Urothelium cell line (cell line): ENCODE measurements around the gene CBFA2T3.
A peak's percentile ranks its signal among the peaks of the same experiment; 100 is the strongest.
"Not testable (repeated sequence)": the region's sequence is repeated elsewhere in the genome, so short reads cannot be mapped to it uniquely, and the experiment has no call there.

Source experiments
- DNase-seq: peaks from one replicate; pipeline ENCODE4 v3.0.0; 2011; ENCODE audit warnings: low spot score, mixed read lengths
- FAIRE-seq: peaks from 2 replicates; lab custom pipeline; 2011; peaks lifted over from hg19 to GRCh38; lab: Jason Lieb, UNC

The CBFA2T3 gene

DNA sequence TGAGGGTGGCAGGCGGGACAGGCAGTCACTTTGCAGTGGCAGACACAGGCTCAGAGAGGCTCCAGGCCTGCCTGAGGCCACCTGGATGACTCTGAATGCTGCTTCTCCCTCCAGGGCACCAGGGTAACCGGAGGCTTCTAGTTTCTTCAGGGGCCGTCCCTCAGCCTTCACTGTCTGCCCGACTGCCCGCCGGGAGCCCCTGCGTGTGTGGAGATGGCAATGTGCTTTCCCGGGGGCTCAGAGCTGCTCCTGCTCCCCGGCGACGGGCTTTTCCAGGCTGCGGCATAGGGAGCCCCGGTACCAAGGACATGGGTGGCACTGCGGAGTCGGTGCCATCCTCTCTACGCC lies 51.5 kb downstream of the CBFA2T3 start:
- no peak for DNase-seq
- FAIRE-seq, result no peak

DNA sequence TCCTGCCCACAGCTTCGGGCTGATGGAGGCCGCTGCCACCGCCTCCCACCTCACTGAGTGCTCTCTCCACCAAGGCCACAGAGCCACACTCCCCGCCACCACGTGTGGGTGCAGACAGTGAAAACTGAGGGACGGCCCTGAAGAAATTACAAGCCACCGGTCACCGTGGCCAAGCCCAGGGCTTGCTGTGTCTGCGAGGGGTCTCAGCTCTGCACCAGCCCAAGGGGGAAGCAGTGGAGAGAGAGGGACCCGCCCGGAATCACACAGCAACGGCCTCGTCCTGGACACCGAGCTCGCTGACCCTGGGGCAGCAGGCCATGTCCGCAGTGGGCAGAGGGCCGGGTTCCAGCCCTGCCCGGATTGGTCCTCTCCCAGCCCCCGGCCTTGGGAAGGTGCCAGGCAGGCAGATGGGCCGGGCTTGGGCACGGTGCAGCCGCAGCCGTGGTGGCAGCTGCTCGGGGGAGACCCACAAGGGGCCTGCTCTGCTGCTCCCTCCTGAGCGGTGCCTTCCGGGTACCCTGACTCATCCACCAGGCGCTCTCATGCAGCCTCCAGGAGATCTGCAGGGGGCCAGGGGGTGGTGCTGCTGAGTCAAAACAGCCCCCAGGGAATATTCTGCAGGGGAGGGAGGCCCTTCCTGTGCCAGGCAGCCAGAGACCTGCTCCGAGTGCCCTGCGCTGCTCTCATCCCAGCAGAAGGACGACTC lies 52.0 kb downstream of the CBFA2T3 start:
- DNase-seq (peak; percentile 96), FAIRE-seq (peak; percentile 61)

DNA sequence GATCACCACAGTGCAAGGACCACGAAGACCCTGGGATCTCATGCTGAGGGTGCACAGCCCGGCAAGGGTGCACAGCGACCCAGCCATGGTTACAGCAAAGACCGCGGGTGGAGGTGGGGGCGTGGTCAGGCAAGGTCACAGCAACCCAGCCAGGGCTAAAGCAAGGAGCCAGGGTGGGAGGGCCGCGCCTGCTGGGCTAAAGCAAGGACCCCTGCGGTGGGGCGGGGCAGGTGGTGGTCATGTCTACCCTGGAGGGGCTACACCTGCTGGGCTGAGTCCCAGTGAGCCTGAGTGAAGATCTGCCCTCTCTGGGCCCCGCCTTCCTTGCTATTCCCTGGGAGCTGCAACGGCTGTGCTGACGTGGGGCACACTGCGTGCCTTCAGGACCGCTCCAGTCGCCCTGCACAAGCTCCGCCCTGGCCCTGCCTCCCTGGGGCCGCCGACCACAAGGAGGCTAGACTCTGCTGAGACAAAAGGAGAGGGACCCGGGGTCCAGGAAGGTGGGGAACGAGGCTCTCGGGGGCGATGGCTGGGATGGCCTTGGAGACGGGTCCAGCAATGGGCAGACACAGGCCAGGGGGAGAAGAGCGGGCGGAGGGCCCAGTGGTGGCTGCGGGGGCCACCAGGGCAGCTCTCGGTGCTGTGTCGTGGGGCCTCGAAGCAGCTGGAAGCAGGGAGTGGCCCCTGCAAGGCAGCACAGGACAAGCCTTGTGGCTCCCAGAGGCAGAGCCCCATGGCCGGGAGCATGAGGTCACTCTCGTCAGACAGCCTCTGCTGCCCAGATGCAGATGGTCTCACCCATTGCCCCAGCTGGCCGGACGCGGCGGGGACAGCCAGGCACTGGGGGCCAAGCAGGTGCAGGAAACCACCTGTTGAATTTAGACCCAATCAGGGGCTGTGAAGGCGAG lies 52.8 kb downstream of the CBFA2T3 start:
- DNase-seq (no peak), FAIRE-seq (no peak)

DNA sequence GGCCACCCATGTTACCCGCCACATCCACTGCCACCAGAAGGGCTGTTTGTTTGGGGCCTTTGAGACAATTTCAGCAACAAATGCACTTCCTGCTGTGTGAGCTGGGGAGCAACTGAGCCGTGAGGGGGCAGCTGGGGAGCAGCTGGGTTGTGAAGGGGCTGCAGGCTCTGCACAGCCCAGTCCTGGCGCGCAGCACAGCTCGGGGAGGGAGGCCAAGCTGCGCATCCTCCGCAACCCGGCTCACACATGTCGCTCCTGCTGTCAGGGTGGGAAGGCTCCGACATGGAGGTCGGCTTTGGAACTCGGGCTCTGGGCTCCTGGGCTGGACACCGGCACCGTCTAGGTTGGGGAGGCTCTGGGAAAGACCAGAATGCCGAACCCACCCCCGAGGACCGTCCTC lies 53.6 kb downstream of the CBFA2T3 start:
- DNase-seq, result no peak
- peak; percentile 40 for FAIRE-seq

DNA sequence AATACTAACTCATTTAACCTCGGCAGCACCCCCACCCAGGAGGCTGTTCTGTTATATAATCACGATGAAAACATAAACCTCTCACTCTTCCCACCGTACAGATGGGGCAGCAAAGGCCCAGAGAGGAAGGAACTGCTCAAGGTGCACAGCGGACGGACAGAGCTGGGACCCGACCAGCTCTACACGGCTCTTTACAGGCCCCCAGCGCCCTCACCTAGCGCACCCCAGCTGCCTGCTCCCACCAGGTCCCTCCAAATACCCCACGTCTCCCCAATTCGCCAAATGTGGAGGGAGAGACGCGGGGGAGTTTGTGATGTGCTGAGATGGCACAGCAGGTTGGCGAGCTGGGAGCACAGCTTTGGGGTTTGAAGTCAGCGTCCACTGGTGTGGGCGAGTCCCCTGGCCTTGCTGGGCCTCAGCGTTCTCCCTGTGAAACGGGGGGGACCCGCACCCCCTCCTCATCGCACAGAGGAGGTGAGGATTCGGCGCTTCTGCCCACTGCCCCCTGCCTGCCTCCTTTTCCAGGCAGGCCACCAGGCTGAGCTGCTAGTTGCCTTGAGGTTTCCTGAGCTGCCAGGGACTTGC lies 54.1 kb downstream of the CBFA2T3 start:
- DNase-seq (no peak), FAIRE-seq (no peak)

DNA sequence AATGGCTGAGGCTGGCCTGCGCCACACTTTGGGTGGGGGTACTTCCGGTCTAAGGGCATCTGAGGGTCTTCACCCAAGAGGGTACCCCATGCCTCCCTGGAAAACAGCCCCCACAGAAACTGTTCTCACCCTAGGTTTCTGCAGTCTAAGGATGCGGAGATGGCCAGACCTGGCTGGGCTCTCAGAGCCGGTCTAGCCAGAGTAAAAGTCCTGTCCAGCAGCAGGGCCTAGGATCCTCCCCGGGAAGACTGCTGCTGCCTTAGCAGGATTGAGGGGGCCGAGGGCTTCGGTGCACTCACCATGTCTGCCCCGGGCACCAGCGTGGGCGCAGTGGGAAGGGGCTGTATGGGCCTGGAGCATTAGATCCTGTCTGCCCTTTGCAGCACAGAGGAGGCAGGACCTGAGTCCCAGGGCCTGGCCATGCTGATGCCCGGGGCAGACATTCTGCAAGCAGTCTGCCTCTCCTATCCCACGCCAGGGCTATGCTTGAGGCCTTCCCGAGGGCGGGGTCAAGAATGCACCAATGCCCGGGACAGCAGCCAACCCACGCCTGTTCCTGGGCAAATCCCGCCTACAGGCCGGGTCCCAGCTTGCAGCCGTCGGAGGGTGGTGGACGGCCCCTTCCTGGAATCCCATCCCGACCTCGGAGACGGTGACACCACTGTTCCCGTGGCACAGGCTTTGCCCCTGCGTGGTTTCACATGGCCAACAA lies 54.7 kb downstream of the CBFA2T3 start:
- DNase-seq (peak; percentile 85), FAIRE-seq (peak; percentile 69)

DNA sequence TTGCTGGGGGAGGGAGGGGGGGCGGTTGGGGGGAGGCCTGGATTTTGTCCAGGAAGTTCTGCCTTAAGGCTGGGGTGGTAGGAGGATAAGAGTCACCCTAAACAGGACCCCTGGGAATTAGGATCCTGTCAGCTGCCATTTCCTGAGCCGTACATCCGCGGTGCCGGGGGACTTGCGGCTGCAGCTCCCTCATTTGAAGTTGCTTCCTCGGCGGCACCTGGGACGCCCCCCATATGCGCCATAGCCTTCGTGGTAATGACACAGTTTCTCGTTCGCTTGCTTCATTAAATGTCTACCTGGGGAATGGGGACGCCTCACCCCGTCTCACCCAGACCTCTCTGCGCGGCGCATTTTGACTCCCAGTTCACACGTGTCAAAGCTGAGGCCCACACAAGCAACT lies 55.4 kb downstream of the CBFA2T3 start:
- FAIRE-seq, result no peak

DNA sequence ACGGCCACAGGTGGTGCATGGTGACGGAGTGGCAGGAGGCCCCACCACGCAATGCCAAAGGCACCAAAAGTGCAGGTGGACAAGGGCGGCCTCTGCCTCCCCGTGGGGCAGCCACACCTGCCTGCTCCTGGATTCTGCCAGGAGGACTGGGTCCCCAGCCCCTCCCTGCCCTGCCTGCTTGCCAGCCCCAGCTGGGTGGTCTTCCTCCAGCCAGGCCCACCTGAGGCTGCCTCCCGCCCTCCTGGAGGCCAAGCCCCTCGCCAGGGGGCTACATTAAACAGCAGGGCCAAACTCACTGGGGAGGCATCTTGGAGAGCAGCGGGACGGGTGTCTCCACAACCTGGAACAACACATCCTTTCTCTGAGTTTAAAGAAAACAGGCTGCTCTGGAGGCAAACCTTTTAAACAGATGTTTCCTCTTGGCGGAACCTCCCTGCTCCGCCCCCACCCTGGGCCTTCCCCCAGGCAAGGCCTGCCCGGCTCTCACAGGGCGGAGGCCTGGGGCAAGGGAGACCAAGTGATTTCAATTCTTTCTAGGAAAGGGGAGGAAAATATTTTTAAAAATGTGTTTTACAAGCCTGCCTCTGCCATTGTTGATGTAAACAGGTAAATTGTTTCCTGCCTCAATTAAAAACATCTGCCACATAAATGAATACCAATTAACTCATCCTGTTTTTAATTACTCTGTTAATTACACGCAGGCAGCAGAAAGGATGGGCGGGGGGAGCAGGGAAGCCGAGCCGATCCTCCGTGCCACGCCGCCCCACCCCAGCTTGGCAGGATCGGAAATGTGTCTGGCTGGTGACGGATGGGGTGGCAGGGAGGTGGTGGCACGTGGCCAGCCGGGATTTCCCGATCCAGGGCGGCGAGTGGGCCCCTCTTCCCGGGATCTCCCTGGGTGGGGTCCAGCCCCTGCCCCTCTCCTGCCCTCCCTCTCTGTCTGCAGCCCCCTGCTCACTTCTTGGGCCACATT lies 56.1 kb downstream of the CBFA2T3 start:
- peak; percentile 36 for DNase-seq
- FAIRE-seq, result peak; percentile 81

More for the DNA sequence above, 55.4 kb downstream of the CBFA2T3 start:
- no peak for DNase-seq

DNA sequence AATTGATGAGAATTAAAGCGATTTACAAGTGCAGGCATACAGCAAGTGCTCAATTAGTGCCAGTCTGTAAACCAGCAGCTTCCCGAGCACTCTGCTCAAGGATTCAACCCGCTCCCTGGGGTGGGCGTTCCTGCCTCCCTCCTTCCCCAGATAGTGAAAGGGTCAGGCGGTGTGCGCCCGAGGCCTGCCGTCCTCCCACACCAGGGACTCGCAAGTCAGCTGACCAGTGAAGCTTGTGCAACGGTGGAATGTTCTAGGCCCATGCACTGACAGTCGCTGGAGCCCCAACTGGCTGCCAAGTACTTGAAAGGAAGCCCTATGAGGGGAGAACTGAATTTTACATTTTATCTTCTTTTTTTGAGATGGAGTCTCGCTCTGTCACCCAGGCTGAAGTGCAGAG lies 57.1 kb downstream of the CBFA2T3 start:
- no peak for FAIRE-seq

DNA sequence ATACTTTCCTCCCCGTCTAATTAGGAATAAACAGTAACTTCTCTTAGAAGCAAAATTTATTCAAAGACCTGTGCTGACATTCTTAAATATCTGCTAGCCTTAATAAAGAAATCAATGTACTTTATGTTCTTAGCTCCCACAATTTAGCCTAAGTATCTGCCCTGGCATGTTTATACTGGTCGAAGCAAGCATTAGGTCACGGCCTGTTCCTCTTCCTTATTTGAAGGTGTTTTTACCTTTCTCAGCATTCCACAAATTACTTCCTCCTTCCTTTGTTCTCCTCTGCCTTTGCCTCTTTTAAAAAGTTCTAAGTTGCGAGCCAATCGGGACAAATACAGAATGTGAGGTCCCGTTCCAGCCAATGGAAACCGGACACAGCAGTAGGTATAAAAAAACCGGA lies 58.1 kb downstream of the CBFA2T3 start:
- DNase-seq, FAIRE-seq: not testable (repeated sequence)

More for the DNA sequence above, 57.1 kb downstream of the CBFA2T3 start:
- no peak for DNase-seq

DNA sequence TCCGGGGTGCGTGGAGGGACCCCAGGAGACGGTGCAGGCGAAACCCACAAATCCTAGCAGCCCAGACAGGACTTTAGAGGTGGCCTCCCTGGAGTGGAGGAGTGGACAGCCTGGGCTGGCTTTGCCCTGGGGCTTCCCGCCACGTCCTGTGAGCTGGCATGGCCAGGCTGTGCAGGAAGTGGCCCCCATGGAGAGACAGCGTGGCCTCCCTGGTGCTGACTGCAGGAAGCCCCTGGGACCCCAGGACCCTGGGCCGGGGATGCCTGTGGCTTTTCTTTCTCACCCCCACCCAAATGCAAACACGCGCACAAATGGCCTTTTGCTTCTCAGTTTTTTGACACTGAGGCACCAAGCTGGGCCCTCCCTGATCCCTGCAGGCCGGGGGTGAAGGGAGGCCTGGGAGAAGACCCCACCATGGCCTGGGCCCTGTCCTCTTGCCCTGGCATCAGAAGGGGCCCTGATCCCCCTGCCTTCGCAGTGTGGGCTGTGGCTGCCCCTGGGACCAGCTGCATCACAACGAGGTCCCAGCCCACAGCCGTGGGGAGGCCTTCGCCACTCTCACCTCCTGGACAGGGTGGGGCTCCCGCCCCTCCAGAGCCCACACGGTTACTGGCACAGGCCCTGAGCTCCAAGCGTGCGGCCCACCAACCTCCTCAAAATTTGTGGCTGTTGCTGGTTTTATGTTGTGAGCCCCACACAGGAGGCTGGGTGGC lies 58.9 kb downstream of the CBFA2T3 start:
- FAIRE-seq, result no peak

DNA sequence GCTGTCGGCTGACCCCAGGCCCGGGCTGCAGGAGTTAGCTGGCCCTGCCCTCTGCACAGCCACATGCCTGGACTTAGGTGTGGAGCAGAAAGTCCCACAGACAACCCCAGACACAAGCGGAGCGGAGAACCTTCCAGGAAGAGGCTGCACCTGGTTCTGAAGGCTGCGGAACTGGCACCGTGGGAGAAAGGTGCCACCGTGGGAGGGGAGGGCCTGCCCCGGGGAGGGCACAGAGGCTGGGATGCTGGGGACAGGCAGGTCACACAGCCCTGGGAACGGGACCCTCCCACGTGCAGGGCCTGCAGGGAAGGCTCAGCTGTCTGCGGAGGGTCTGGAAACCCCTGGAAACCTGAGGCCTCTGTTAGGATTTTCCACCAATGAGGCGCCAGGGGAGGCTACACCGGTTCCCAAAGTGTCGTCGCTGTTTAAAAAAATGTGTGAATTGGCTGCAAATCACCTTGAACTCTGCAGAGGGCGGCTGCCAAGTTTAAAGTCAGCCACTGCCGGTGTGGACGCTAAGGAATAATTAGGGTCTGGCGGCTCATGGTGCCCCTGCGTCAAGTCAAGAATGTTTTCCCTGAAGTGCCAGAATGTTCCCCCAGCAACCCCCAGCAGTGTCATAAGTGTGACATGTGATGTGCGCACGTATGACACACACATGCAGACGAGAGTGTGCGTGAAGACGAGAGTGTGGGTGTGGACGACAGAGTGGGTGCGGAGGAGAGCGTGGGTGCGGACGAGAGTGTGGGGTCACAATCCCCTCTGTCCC lies 59.7 kb downstream of the CBFA2T3 start:
- no peak for DNase-seq
- FAIRE-seq, result no peak

More for the DNA sequence above, 58.9 kb downstream of the CBFA2T3 start:
- DNase-seq, result no peak

DNA sequence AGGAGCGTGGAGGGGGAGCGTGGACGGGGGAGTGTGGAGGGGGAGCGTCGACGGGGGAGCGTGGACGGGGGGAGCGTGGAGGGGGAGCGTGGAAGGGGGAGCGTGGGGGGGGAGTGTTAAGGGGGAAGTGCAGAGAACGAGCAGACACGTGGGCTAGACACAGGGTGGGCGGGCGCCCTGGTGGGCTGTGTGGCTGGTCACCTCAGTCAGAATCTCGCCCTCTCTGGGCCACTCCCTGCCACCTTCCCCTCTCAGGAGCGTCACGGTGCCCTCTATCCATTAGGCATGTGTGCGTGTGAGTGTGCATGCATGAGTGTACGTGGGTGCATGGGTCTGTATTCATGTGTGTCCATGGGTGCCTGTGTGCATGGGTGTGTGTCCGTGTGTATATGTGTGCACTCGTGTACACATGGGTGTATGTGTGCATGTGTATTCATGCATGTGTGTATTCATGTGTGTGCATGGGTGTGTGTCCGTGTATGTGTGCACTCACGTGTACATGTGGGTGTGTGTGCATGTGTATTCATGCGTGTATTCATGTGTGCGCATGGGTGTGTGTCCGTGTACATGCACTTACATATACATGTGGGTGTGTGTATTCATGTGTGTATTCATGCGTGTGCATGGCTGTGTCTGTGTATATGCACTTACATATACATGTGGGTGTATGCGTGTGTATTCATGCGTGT lies 61.2 kb downstream of the CBFA2T3 start:
- peak; percentile 96 for FAIRE-seq
- no peak for DNase-seq

DNA sequence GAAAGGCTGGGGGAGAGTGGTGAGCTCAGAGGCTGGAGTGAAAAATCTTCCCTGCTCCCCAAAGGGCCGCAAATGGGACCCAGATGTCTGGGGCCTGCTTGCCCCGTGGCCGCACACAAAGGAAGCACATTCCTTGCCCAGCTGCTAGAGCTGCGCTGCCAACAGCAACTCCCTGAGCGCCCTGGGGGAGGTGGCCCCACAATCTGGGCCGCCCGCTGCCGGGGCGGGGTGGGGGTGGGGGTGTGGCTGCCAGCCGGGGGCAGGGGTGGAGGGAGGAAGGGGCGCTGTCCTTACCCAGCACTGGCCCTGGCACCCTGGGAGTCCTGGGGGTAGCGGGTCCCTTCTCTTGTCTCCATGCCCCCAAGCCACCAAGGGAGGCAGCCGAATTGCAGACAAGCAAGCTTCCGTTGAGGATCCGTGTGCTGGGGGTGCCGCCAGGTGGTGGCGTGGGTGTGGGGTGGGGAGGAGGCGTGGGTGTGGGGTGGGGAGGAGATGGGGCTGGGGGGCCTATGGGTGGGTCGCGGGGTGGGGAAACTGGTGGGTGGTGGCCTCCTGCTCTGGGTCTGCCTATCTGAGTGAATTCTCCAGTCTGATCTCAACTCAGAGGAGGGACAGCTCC lies 62.1 kb downstream of the CBFA2T3 start:
- no peak for FAIRE-seq
- peak; percentile 57 for DNase-seq

DNA sequence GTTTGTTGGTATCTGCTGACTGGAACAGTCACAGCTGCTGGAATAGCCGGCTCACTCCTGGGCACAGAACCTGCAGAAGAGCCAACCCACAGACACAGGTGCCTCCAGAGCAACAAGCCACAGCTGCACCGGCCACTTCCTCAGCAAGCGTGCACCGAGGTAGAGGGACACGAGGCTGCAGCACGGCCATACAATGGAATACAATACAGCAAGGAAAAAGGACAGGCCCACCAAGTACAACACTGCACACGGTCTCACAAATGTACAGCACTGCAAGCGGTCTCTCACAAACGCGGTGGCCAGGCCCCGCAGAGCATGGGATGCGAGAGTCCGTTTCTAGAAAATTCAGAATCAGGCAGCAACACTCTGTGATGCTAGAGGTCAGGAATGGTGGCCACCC lies 63.1 kb downstream of the CBFA2T3 start:
- no peak for DNase-seq
- FAIRE-seq, result no peak

DNA sequence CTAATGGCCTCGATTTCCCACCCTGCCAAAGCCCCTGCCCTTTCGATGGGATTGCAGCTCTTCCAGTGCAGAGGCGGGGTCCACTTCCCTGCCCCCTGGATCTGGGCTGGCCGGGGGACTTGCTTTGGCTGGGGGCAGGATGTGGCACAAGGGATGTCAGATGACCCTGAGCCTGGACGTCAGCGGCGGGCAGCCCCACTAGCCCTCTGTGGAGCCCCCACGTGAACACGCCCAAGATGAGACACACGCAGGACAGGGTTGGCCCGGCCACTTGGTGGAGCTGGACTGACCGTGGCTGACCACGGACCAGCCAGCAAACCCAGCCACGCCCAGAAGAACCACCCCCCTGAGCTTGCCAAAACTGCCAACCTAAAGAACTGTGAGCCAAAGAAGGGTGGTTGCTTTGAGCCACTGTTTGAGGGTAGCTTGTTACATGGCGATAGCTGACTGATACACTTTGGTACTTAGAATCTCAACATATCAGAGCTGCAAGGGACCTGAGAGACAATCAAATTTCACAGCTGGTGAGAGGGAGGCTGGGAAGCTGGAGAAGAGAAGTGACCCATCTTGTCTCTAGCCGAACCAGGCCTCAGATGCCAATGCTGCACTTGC lies 63.9 kb downstream of the CBFA2T3 start:
- DNase-seq, result no peak
- no peak for FAIRE-seq

DNA sequence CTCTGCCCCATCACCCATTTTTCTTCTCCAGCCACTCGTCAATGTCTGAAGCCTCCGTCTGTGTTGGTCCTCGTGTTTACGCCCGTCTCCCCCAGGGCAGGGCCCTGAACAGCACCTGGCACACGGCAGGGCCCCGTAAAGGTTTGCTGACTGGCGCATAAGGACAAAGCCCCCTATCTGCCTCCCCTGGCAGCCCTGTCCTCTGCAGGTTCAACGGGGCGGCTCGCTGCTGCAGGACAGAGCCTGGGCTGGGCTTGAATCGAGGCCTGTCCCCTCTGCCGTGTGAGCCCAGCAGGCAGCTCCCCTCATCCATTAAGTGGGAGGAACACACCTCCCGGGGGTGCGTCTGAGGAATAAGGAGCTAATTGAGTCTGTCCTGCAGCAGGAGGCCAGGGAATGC lies 64.5 kb downstream of the CBFA2T3 start:
- FAIRE-seq, result no peak
- DNase-seq, result no peak
